PC-9 (cell line): ENCODE results near the gene EP400. TPM values are rescaled to one million over a fixed set of nuclear protein-coding genes. Genes with fewer than 3 reads are reported as not detected.

Experiments used
- BruUV-seq: library from RNA; stranded (reverse); fragments of 400-500 nt; replicated peaks from 2 replicates; lab custom pipeline; 2021; lab: Mats Ljungman, UMichigan
- CTCF ChIA-PET: fragments of 300-600 bp; sonication (Branson Sonifier 250); formaldehyde crosslinking; loops from one replicate; lab custom pipeline; 2022; ENCODE audit warnings: antibody characterized with exemption; lab: Charles Lee
- POLR2A ChIA-PET: fragments of 300-600 bp; sonication (Branson Sonifier 250); formaldehyde crosslinking; loops from one replicate; lab custom pipeline; 2022; ENCODE audit warnings: antibody characterized with exemption; ENCODE audit not compliant: unreplicated experiment; lab: Charles Lee
- DNase-seq, 2 experiments: peaks; one replicate each; pipeline versions ENCODE4 v3.0.0 to v3.0.0-alpha.2; 2015 to 2022; ENCODE audit warnings: mixed read lengths in 1 of 2
- H2AFZ ChIP-seq: fragments of 200-600 bp; sonication (generic); 2 replicates; pipeline ENCODE4 v1.8.1; 2017; ENCODE audit warnings: antibody characterized with exemption
- H3F3A ChIP-seq: fragments of 200-600 bp; sonication (generic); 2 replicates; pipeline ENCODE4 v1.8.1; 2017; ENCODE audit warnings: antibody characterized with exemption, mild to moderate bottlenecking, low read depth; ENCODE audit not compliant: insufficient read depth
- H3K27ac ChIP-seq: fragments of 200-600 bp; sonication (generic); 2 replicates; pipeline ENCODE4 v1.6.1; 2016; ENCODE audit warnings: mixed run types
- H3K27me3 ChIP-seq: fragments of 200-600 bp; sonication (generic); 2 replicates; pipeline ENCODE4 v1.6.1; 2016; ENCODE audit warnings: low read depth, mixed run types; ENCODE audit not compliant: insufficient read depth
- H3K36me3 ChIP-seq: fragments of 200-600 bp; sonication (generic); 2 replicates; pipeline ENCODE4 v1.6.1; 2016; ENCODE audit warnings: low read depth, mixed run types
- H3K4me1 ChIP-seq: fragments of 200-600 bp; sonication (generic); replicated peaks from 2 replicates; pipeline ENCODE4 v1.6.1; 2016; ENCODE audit warnings: mixed run types; ENCODE audit not compliant: insufficient read depth
- H3K4me2 ChIP-seq: fragments of 200-600 bp; sonication (generic); 2 replicates; pipeline ENCODE4 v1.6.1; 2017; ENCODE audit warnings: mixed run types
- H3K4me3 ChIP-seq: fragments of 200-600 bp; sonication (generic); 2 replicates; pipeline ENCODE4 v1.6.1; 2016; ENCODE audit warnings: mixed run types
- H3K79me2 ChIP-seq: fragments of 200-600 bp; sonication (generic); 2 replicates; pipeline ENCODE4 v1.6.1; 2017; ENCODE audit warnings: low read depth, mixed run types
- H3K9me2 ChIP-seq: fragments of 200-600 bp; sonication (generic); 2 replicates; pipeline ENCODE4 v1.8.1; 2017; ENCODE audit warnings: mild to moderate bottlenecking; ENCODE audit not compliant: insufficient read depth
- H3K9me3 ChIP-seq: fragments of 200-600 bp; sonication (generic); 2 replicates; pipeline ENCODE4 v1.8.1; 2016; ENCODE audit warnings: low read depth; ENCODE audit not compliant: insufficient read depth
- H4K20me1 ChIP-seq: fragments of 200-600 bp; sonication (generic); 2 replicates; pipeline ENCODE4 v1.8.1; 2017; ENCODE audit not compliant: insufficient read depth
- EZH2 ChIP-seq: fragments of 200-600 bp; sonication (generic); IDR thresholded peaks from 2 replicates; pipeline ENCODE4 v1.8.0; 2017; ENCODE audit warnings: antibody characterized with exemption, low read depth
- intact Hi-C: fragments of 100-400 bp; cut with micrococcal nuclease; formaldehyde crosslinking; loops from one replicate; pipeline ENCODE4 v1.10.0; 2022; ENCODE audit not compliant: unreplicated experiment
- total RNA-seq: library from RNA; stranded (reverse); gene quantifications from 2 replicates; pipeline ENCODE4 v1.2.3, GENCODE V29; 2021
- TF ChIP-seq, protein P1 (sequence below): fragments of 200-600 bp; sonication (generic); conservative IDR thresholded peaks from 2 replicates; pipeline ENCODE4 v1.6.1; 2017; ENCODE audit warnings: mixed run types, antibody characterized with exemption, mild to moderate bottlenecking, moderate library complexity

The EP400 gene
- total RNA-seq, 1 experiment from 2014 or later, result 50.3 TPM

- no peak overlapping the region for H2AFZ ChIP-seq
- BruUV-seq, result no TSS peak
- no peak for DNase-seq
- no peaks in the 10 kb centered on the region for H3K4me1 ChIP-seq
- peaks cover 27% of the 10 kb centered on the region for H4K20me1 ChIP-seq
- intact Hi-C loops, result no loop called here
- no peak for TF ChIP-seq EZH2
- TF ChIP-seq, protein P1, sequence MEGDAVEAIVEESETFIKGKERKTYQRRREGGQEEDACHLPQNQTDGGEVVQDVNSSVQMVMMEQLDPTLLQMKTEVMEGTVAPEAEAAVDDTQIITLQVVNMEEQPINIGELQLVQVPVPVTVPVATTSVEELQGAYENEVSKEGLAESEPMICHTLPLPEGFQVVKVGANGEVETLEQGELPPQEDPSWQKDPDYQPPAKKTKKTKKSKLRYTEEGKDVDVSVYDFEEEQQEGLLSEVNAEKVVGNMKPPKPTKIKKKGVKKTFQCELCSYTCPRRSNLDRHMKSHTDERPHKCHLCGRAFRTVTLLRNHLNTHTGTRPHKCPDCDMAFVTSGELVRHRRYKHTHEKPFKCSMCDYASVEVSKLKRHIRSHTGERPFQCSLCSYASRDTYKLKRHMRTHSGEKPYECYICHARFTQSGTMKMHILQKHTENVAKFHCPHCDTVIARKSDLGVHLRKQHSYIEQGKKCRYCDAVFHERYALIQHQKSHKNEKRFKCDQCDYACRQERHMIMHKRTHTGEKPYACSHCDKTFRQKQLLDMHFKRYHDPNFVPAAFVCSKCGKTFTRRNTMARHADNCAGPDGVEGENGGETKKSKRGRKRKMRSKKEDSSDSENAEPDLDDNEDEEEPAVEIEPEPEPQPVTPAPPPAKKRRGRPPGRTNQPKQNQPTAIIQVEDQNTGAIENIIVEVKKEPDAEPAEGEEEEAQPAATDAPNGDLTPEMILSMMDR, result no peak
- no peak overlapping the region for H3K4me2 ChIP-seq
- H3K79me2 ChIP-seq, result no peaks in the 10 kb centered on the region; the same call in 1 of the 2 replicates
- ChIA-PET POLR2A (no interaction called here), CTCF (no interaction called here)
- peaks cover 9% of the 10 kb centered on the region; the same call in 1 of the 2 replicates for H3F3A ChIP-seq
- no peaks in the 10 kb centered on the region for H3K9me3 ChIP-seq
- no peak overlapping the region for H3K4me3 ChIP-seq
- H3K27me3 ChIP-seq, result no peaks in the 10 kb centered on the region
- no peak overlapping the region for H3K27ac ChIP-seq
- H3K9me2 ChIP-seq, result no peaks in the 10 kb centered on the region
- peaks cover 23% of the 10 kb centered on the region; the same call in 1 of the 2 replicates for H3K36me3 ChIP-seq
Observed at GRCh38 chr12:132040906-132041606, 91.3 kb downstream of the EP400 start.

GRCh38 chr12:132043216-132043615 is 93.5 kb downstream of the EP400 start:
- Histone ChIP-seq H3F3A (no peaks in the 10 kb centered on the region), H3K27me3 (no peaks in the 10 kb centered on the region), H4K20me1 (peaks cover 38% of the 10 kb centered on the region), H3K4me2 (no peak overlapping the region), H2AFZ (no peak overlapping the region), H3K36me3 (peaks cover 22% of the 10 kb centered on the region; the same call in 1 of the 2 replicates), H3K9me3 (no peaks in the 10 kb centered on the region), H3K79me2 (no peaks in the 10 kb centered on the region; the same call in 1 of the 2 replicates), H3K9me2 (no peaks in the 10 kb centered on the region), H3K4me1 (no peaks in the 10 kb centered on the region), H3K27ac (no peak overlapping the region), H3K4me3 (no peak overlapping the region)
- ChIA-PET CTCF (no interaction called here), POLR2A (no interaction called here)
- BruUV-seq, result no TSS peak
- DNase-seq, result no peak
- no peak for TF ChIP-seq EZH2
- TF ChIP-seq, protein P1, result no peak
- intact Hi-C loops, result no loop called here

DNA sequence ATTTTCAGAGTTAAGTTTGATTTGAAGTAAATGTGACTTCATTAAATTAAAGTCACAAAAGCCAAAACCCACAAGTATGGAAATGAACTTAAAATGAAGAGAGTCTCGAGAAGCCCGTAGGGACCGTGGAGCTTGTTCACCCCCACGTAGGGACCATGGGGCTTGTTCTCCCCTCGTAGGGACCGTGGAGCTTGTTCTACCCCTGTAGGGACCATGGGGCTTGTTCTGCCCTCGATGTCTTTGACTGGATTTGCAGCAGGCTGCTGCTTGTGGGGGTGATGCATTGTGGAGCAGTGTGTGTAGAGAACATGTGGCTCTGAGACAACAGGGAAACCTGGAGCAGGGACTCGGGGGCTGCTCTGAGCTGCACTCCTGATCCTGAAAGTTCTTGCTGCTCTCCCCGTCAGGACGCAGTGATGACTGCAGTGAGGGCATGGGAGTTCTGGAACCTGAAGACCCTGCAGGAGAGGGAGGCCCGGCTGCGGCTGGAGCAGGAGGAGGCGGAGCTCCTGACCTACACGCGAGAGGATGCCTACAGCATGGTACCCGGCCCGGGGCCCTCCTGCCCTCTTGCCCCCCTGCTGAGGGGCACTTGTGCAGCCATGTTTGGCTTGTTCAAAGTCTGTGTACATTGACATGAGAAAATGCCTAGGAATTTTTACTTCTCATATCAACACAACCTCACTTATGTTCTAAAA is 94.2 kb downstream of the EP400 start:
- DNase-seq, result no peak
- Histone ChIP-seq H3K27ac (no peak overlapping the region), H2AFZ (no peak overlapping the region), H3F3A (no peaks in the 10 kb centered on the region), H3K4me3 (no peak overlapping the region), H3K79me2 (no peaks in the 10 kb centered on the region; the same call in 1 of the 2 replicates), H3K9me2 (no peaks in the 10 kb centered on the region), H3K36me3 (peaks cover 22% of the 10 kb centered on the region; the same call in 1 of the 2 replicates), H4K20me1 (peaks cover 39% of the 10 kb centered on the region), H3K4me2 (no peak overlapping the region), H3K27me3 (no peaks in the 10 kb centered on the region), H3K4me1 (no peaks in the 10 kb centered on the region), H3K9me3 (no peaks in the 10 kb centered on the region)
- ChIA-PET CTCF (no interaction called here), POLR2A (no interaction called here)
- intact Hi-C loops, result no loop called here
- TF ChIP-seq, protein P1, result no peak
- TF ChIP-seq EZH2, result no peak
- no TSS peak for BruUV-seq
